Activated B cell treated with CpG ODN at 0.5 μM for 24 hours (primary cell): Measurements from ENCODE around the gene PLA2G4C. TPM values are rescaled to one million over a fixed set of nuclear protein-coding genes. Genes with fewer than 3 reads are reported as not detected.
"Not testable (repeated sequence)": the region's sequence is repeated elsewhere in the genome, so short reads cannot be mapped to it uniquely, and the experiment has no call there.

Experiments
- ATAC-seq: fragments of 200-7000 bp; cut with Tn5 transposase; one replicate; pipeline ENCODE4 v1.10.0; 2021; ENCODE audit warnings: low read depth, mild to moderate bottlenecking, moderate library complexity
- CTCF ChIA-PET: fragments of 350-600 bp; sonication (Branson Sonifier 250); formaldehyde crosslinking; loops from one replicate; lab custom pipeline; 2021; ENCODE audit warnings: antibody characterized with exemption; lab: Charles Lee
- POLR2A ChIA-PET: fragments of 350-600 bp; sonication (Branson Sonifier 250); formaldehyde crosslinking; loops from one replicate; lab custom pipeline; 2021; ENCODE audit warnings: antibody characterized with exemption; lab: Charles Lee
- DNase-seq: peaks from one replicate; pipeline ENCODE4 v3.0.0; 2022
- H3K27ac Mint-ChIP-seq: one replicate; pipeline ENCODE4 v1.8.0; 2020; ENCODE audit warnings: mixed read lengths
- H3K27me3 Mint-ChIP-seq: one replicate; pipeline ENCODE4 v1.8.0; 2021; ENCODE audit warnings: mixed read lengths
- H3K36me3 Mint-ChIP-seq: one replicate; pipeline ENCODE4 v1.8.0; 2021; ENCODE audit warnings: low read depth, mixed read lengths
- H3K4me1 Mint-ChIP-seq: one replicate; pipeline ENCODE4 v1.8.0; 2021; ENCODE audit warnings: mixed read lengths
- H3K4me3 Mint-ChIP-seq: one replicate; pipeline ENCODE4 v1.8.0; 2020; ENCODE audit warnings: mild to moderate bottlenecking, mixed read lengths
- H3K9me3 Mint-ChIP-seq: one replicate; pipeline ENCODE4 v1.8.0; 2020; ENCODE audit warnings: mixed read lengths
- CTCF ChIP-seq: fragments of 200-600 bp; IDR thresholded peaks from one replicate; pipeline ENCODE4 v1.8.0; 2022; ENCODE audit warnings: antibody characterized with exemption, mild to moderate bottlenecking
- intact Hi-C: fragments of 100-400 bp; cut with micrococcal nuclease; formaldehyde crosslinking; loops from one replicate; pipeline ENCODE4 v1.15.1; 2024
- total RNA-seq: library from RNA; stranded (reverse); gene quantifications from 2 replicates; pipeline ENCODE4 v1.2.3, GENCODE V29; 2022

PLA2G4C gene
- total RNA-seq, 1 donor from 2014 or later, result 16.6 TPM

GRCh38 chr19:48094855-48095203 is 15.8 kb downstream of the PLA2G4C start:
- no peak for TF ChIP-seq CTCF
- intact Hi-C loops, result no loop called here
- no peaks in the 10 kb centered on the region for H3K4me1 Mint-ChIP-seq
- ATAC-seq, result no peak
- no peak for DNase-seq
- POLR2A ChIA-PET, result no interaction called here
- no peak overlapping the region for H3K27ac Mint-ChIP-seq
- CTCF ChIA-PET, result no interaction called here
- peaks cover 13% of the 10 kb centered on the region for H3K9me3 Mint-ChIP-seq
- no peaks in the 10 kb centered on the region for H3K27me3 Mint-ChIP-seq
- peaks cover 32% of the 10 kb centered on the region for H3K36me3 Mint-ChIP-seq
- no peak overlapping the region for H3K4me3 Mint-ChIP-seq

GRCh38 chr19:48094129-48094854 is 16.3 kb downstream of the PLA2G4C start:
- ChIA-PET POLR2A (no interaction called here), CTCF (no interaction called here)
- peaks cover 13% of the 10 kb centered on the region for H3K9me3 Mint-ChIP-seq
- no peak for DNase-seq
- H3K27ac Mint-ChIP-seq, result no peak overlapping the region
- no peaks in the 10 kb centered on the region for H3K4me1 Mint-ChIP-seq
- H3K4me3 Mint-ChIP-seq, result no peak overlapping the region
- no peak for TF ChIP-seq CTCF
- ATAC-seq, result no peak
- intact Hi-C loops, result no loop called here
- no peaks in the 10 kb centered on the region for H3K27me3 Mint-ChIP-seq
- peaks cover 32% of the 10 kb centered on the region for H3K36me3 Mint-ChIP-seq

- H3K27me3 Mint-ChIP-seq, H3K27ac Mint-ChIP-seq, H3K4me1 Mint-ChIP-seq, CTCF ChIA-PET, ATAC-seq, POLR2A ChIA-PET, DNase-seq, H3K4me3 Mint-ChIP-seq, intact Hi-C loops: not testable (repeated sequence)
- H3K36me3 Mint-ChIP-seq, result peaks cover 29% of the 10 kb centered on the region
- H3K9me3 Mint-ChIP-seq, result peaks cover 13% of the 10 kb centered on the region
These were observed 19.4 kb downstream of the PLA2G4C start for GRCh38 chr19:48091111-48091718.

GRCh38 chr19:48090281-48090802 is 20.3 kb downstream of the PLA2G4C start:
- H3K4me1 Mint-ChIP-seq, result no peaks in the 10 kb centered on the region
- intact Hi-C loops, result no loop called here
- ATAC-seq (no peak), DNase-seq (no peak)
- no peak overlapping the region for H3K4me3 Mint-ChIP-seq
- no peak overlapping the region for H3K27ac Mint-ChIP-seq
- TF ChIP-seq CTCF, result no peak
- ChIA-PET CTCF (no interaction called here), POLR2A (no interaction called here)
- H3K27me3 Mint-ChIP-seq, result peaks cover 7% of the 10 kb centered on the region
- H3K36me3 Mint-ChIP-seq, result peaks cover 21% of the 10 kb centered on the region
- peaks cover 13% of the 10 kb centered on the region for H3K9me3 Mint-ChIP-seq

GRCh38 chr19:48088991-48089390 is 21.6 kb downstream of the PLA2G4C start:
- H3K27me3 Mint-ChIP-seq, POLR2A ChIA-PET, H3K36me3 Mint-ChIP-seq: not testable (repeated sequence)

More at GRCh38 chr19:48088991-48089390, 21.6 kb downstream of the PLA2G4C start:
- H3K4me3 Mint-ChIP-seq, ATAC-seq, CTCF ChIA-PET, intact Hi-C loops, H3K9me3 Mint-ChIP-seq, DNase-seq, H3K27ac Mint-ChIP-seq, H3K4me1 Mint-ChIP-seq: not testable (repeated sequence)
